ENCODE measurements around the gene SH3PXD2B. TPM values are rescaled to one million over a fixed set of nuclear protein-coding genes. Genes with fewer than 3 reads are reported as not detected.
"Not testable (repeated sequence)": the region's sequence is repeated elsewhere in the genome, so short reads cannot be mapped to it uniquely, and the experiment has no call there.

Gene SH3PXD2B
- total RNA-seq, 1 experiment from 2014 or later: 25.9 TPM

GRCh38 chr5:172302047-172302710 lies 152.1 kb downstream of the SH3PXD2B start:
- DNase-seq (ENCODE audit: low read depth): no peak

GRCh38 chr5:172299916-172300439 lies 154.3 kb downstream of the SH3PXD2B start:
- DNase-seq (ENCODE audit: low read depth): peak; percentile 48

GRCh38 chr5:172294831-172295230 lies 159.5 kb downstream of the SH3PXD2B start:
- DNase-seq (ENCODE audit: low read depth): no peak

- no peak for DNase-seq (ENCODE audit: low read depth)
Observed at GRCh38 chr5:172293745-172294342, 160.5 kb downstream of the SH3PXD2B start.

- DNase-seq (ENCODE audit: low read depth): peak; percentile 68
Observed at GRCh38 chr5:172293054-172293744, 161.1 kb downstream of the SH3PXD2B start.

GRCh38 chr5:172291837-172292236 lies 162.5 kb downstream of the SH3PXD2B start:
- DNase-seq (ENCODE audit: low read depth): not testable (repeated sequence)

GRCh38 chr5:172288465-172288864 lies 165.9 kb downstream of the SH3PXD2B start:
- DNase-seq (ENCODE audit: low read depth): no peak

GRCh38 chr5:172287140-172287539 lies 167.2 kb downstream of the SH3PXD2B start:
- DNase-seq (ENCODE audit: low read depth): not testable (repeated sequence)

GRCh38 chr5:172285226-172286143 lies 168.8 kb downstream of the SH3PXD2B start:
- no peak for DNase-seq (ENCODE audit: low read depth)

- peak; percentile 37 for DNase-seq (ENCODE audit: low read depth)
Observed at GRCh38 chr5:172284611-172284980, 169.7 kb downstream of the SH3PXD2B start.

GRCh38 chr5:172283862-172284610 lies 170.3 kb downstream of the SH3PXD2B start:
- peak; percentile 77 for DNase-seq (ENCODE audit: low read depth)

- peak; percentile 68 for DNase-seq (ENCODE audit: low read depth)
Observed at GRCh38 chr5:172283020-172283861, 171.1 kb downstream of the SH3PXD2B start, which contains the start of gene UBTD2. TSS of gene UBTD2 (minus strand) at chr5:172283764. CDS start at chr5:172283665, 99 bp downstream.

- DNase-seq (ENCODE audit: low read depth): peak; percentile 33
Observed at GRCh38 chr5:172282272-172283019, 171.9 kb downstream of the SH3PXD2B start.

GRCh38 chr5:172281346-172281745 lies 173.0 kb downstream of the SH3PXD2B start:
- no peak for DNase-seq (ENCODE audit: low read depth)

- peak; percentile 65 for DNase-seq (ENCODE audit: low read depth)
Observed at GRCh38 chr5:172280929-172281328, 173.4 kb downstream of the SH3PXD2B start.

GRCh38 chr5:172280317-172280716 lies 174.0 kb downstream of the SH3PXD2B start:
- DNase-seq (ENCODE audit: low read depth): no peak

- DNase-seq (ENCODE audit: low read depth): no peak
Observed at GRCh38 chr5:172278356-172278755, 176.0 kb downstream of the SH3PXD2B start.

GRCh38 chr5:172276214-172276613 lies 178.1 kb downstream of the SH3PXD2B start:
- peak; percentile 80 for DNase-seq (ENCODE audit: low read depth)

All from LHCN-M2 (cell line).